Activated T-helper 2 cell treated with anti-CD3 and anti-CD28 coated beads, Interferon-gamma antibody, Interleukin-2, Interleukin-4, amounts not matched to agents 10 μg/mL and 5 μg/mL and 100 μg/mL, durations not matched to agents 14 hours and 24 hours and 36 hours (primary cell): Measurements from ENCODE around the gene PTPRN. TPM values are rescaled to one million over a fixed set of nuclear protein-coding genes. Genes with fewer than 3 reads are reported as not detected.

Experiments used
- DNase-seq: peaks from one replicate; pipeline ENCODE4 v3.0.0; 2021; ENCODE audit warnings: low spot score
- H3K27ac Mint-ChIP-seq: one replicate; pipeline ENCODE4 v1.8.0; 2021; ENCODE audit warnings: mixed read lengths
- H3K27me3 Mint-ChIP-seq: one replicate; pipeline ENCODE4 v1.8.0; 2021; ENCODE audit warnings: low read depth, mixed read lengths
- H3K36me3 Mint-ChIP-seq: one replicate; pipeline ENCODE4 v1.8.0; 2021; ENCODE audit warnings: low read depth, mixed read lengths
- H3K4me1 Mint-ChIP-seq: one replicate; pipeline ENCODE4 v1.8.0; 2021; ENCODE audit warnings: low read depth, mixed read lengths
- H3K4me3 Mint-ChIP-seq: one replicate; pipeline ENCODE4 v1.8.0; 2021; ENCODE audit warnings: low read depth, mild to moderate bottlenecking, moderate library complexity, mixed read lengths
- H3K9me3 Mint-ChIP-seq: one replicate; pipeline ENCODE4 v1.8.0; 2021; ENCODE audit warnings: mixed read lengths
- intact Hi-C: fragments of 100-400 bp; cut with micrococcal nuclease; formaldehyde crosslinking; loops from one replicate; pipeline ENCODE4 v1.15.1; 2023
- total RNA-seq: library from RNA; stranded (reverse); gene quantifications from 2 replicates; pipeline ENCODE4 v1.2.3, GENCODE V29; 2022

The PTPRN gene
- total RNA-seq, 1 donor from 2014 or later, result 1.6 TPM

DNA sequence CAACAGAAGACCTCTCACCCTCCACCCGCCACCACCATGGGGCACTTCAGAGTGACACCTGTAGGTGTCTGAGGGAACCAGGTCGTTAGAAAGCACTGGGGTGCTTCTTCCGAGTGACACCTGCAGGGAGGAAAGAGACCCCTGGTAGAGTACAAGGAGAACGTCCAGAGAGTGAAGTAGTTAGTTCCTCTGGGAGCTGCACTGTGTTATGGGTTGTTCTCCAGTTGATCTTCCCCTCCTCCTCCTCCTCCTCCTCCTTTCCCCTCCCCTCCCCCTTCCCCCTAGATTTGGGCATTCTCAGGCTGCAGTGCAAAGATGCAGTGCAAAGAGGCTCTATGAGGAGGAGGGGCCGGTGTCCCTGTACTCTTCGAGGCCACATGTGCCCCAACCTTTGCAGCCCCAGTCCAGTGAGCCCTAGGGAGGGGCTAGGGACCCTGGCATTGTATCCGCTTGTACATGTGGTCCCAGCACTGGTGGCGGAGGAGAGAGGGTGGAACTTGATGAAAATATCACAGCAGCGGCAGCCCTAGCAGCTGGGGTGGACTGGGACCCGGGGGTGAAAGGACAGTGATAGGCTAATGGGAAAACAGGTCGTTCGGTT lies 29.2 kb downstream of the PTPRN start:
- H3K4me1 Mint-ChIP-seq, result peaks cover 39% of the 10 kb centered on the region
- intact Hi-C loops, result loop anchor here (1.0 to 2.0 kb wide), 10 partner anchors 14 to 883 kb away; partner anchors contain the start of genes ABCB6, ANKZF1, ATG9A and NHEJ1
- peak overlapping the region; percentile 91 for H3K27ac Mint-ChIP-seq

DNA sequence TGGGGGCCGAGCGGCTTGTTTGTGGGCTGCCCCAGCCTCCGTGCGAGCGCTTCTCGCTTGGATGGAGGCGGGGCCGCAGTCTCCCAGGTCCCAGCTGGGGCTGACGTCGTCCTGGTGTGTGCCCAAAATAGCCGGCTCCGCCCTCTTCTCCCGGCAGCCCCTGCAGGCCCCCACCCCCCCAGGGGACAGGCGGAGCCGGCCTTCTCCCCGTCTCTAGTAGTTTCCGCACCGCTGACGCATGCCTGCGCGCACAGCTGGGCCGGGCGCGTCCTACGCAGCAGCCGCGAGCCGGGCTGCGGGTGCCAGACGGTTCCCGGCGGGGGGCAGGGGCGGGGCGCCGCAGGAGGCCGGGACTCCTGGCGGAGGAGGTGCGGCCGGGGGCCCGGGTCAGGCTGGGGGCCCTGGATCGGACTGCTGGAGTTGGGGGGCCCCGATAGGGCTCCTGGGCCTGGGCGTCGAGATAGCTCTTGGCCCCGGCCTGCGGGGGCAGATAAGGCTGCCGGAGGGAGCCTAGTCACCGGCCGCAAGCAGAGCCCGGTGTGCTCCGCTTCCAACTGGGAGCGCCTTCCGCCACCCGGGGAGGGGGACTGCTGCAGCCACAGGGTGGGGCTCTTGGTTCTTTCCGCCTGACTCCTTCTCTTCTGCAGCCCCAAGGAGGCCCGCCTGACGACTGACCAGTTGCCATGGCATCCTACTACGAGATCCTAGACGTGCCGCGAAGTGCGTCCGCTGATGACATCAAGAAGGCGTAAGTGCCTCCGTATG lies 29.9 kb downstream of the PTPRN start, which contains the start of gene DNAJB2:
DNAJB2 (plus strand) TSS at position 216 of the 765 bp plus-strand sequence; CDS start at position 684, 468 bp downstream.
- peak; percentile 98 for DNase-seq
- Mint-ChIP-seq H3K9me3 (no peaks in the 10 kb centered on the region), H3K4me1 (peaks cover 39% of the 10 kb centered on the region), H3K27ac (peak within 1 kb of the TSS; percentile 91), H3K36me3 (peaks cover 31% of the 10 kb centered on the region), H3K4me3 (peak within 1 kb of the TSS; percentile 85), H3K27me3 (peaks cover 3% of the 10 kb centered on the region)
- intact Hi-C loops, result loop anchor here (1.0 to 2.0 kb wide), 10 partner anchors 15 to 882 kb away; partner anchors contain the start of genes ABCB6, ANKZF1, ATG9A and NHEJ1

More for the DNA sequence above, 29.2 kb downstream of the PTPRN start:
- Mint-ChIP-seq H3K4me3 (peak overlapping the region; percentile 85), H3K27me3 (no peaks in the 10 kb centered on the region), H3K36me3 (peaks cover 31% of the 10 kb centered on the region), H3K9me3 (no peaks in the 10 kb centered on the region)
- DNase-seq, result no peak

DNA sequence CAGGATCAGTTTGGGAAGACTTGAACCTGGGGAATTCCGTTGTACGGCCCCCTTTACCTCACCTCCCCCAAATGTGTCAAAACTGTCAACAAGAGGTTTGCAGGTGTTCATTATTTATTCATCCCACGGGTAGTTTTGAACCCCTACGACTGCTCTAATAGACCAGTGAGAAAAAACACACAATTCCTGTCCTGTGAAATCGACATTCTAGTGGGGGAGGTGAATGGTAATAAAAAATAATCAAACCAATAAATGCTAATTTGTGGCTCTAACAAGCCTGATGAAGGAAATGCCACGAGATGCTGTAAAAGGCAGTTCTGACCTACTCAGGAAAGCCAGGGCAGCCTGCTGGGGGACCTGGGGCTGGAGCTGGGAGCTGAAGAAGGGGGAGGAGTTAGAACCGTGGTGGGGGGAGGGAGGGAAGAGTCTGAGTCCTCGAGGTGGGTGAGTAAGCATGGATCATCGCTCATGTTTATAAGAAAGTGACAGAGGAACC lies 30.5 kb downstream of the PTPRN start:
- peak overlapping the region; percentile 91 for H3K27ac Mint-ChIP-seq
- peak overlapping the region; percentile 85 for H3K4me3 Mint-ChIP-seq
- peaks cover 39% of the 10 kb centered on the region for H3K4me1 Mint-ChIP-seq
- no peaks in the 10 kb centered on the region for H3K9me3 Mint-ChIP-seq
- H3K36me3 Mint-ChIP-seq, result peaks cover 30% of the 10 kb centered on the region
- peaks cover 3% of the 10 kb centered on the region for H3K27me3 Mint-ChIP-seq
- DNase-seq, result no peak
- intact Hi-C loops, result loop anchor here (1.0 to 2.0 kb wide), 10 partner anchors 16 to 881 kb away; partner anchors contain the start of genes ABCB6, ANKZF1, ATG9A and NHEJ1

DNA sequence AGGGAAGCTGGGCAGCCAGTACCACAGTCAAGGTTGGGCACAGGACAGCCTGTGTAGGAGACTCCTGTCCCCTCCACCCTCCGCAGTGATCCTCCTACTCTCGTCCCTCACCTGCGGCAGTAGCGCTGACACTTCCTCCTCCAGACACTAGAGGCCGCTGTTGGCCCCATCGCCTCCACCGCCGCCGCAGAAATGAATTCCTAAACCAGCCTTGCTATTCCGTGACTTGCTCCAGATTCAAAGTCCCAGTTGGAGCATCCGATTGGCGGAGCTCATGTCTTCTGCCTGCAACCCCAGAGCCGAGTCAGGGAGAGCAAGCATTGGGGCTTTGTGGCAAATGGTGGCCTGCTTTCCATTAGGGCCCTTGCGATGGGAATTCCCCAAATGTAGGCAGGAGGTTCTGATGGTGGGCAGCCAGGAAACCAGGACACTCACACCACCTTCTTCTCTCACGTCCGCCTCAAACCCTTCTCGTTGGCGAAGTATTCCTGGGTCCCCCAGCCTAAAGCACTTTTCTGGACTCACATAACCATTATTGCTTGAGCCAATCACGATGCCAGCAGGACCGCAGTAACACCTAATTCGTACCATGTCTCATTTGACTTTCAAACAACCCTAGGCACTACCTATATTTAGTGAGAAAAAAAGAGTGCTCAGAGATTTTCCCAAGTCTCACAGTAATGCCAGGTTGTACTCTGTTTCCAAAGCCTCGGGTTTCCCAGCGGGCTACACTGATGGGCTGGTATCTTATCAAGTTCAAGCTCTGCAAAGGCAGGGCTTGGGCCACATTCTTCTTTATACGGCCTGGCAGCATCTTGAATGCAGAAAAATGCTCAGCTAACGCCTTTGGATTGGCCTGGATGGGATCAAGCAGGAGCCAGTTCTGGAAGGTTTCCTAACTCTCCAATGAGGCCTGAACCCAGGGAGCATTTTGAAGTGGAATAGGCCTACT lies 31.2 kb downstream of the PTPRN start:
- DNase-seq, result peak; percentile 64
- peak overlapping the region; percentile 68 for H3K4me3 Mint-ChIP-seq
- H3K27ac Mint-ChIP-seq, result peak overlapping the region; percentile 91
- H3K27me3 Mint-ChIP-seq, result peaks cover 3% of the 10 kb centered on the region
- peaks cover 23% of the 10 kb centered on the region for H3K36me3 Mint-ChIP-seq
- no peaks in the 10 kb centered on the region for H3K9me3 Mint-ChIP-seq
- peaks cover 38% of the 10 kb centered on the region for H3K4me1 Mint-ChIP-seq
- intact Hi-C loops, result loop anchor here (2.0 kb wide), 2 partner anchors 59 to 75 kb away; partner anchors contain the start of gene ABCB6

DNA sequence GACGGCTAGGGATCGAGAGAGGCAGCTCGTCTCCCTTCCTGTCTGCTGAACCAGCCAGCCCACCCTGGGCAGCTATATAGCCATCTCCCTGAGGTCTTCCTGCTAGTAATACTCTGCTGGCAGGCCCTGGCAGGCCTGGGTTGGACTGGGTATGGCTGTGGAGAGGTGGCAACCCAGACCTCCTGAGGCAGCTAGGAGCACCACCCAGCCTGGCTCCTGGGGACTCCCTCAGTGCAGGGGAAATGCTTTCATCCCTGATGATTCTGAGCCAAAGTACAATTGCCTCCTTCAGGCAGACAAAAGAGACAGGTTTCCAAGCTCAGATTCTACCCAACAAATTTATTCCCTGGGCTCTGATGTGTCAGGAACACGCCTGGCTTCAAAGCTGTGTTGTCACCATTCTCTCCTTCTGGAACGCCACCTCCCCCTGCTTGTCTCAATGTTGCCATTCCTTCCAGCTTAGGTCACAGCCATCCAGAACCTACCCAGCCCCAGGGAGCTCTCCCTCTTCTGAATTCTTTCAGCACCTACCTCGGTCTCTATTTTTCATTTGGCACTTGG lies 34.8 kb downstream of the PTPRN start:
- no peak overlapping the region for H3K4me3 Mint-ChIP-seq
- intact Hi-C loops, result no loop called here

DNA sequence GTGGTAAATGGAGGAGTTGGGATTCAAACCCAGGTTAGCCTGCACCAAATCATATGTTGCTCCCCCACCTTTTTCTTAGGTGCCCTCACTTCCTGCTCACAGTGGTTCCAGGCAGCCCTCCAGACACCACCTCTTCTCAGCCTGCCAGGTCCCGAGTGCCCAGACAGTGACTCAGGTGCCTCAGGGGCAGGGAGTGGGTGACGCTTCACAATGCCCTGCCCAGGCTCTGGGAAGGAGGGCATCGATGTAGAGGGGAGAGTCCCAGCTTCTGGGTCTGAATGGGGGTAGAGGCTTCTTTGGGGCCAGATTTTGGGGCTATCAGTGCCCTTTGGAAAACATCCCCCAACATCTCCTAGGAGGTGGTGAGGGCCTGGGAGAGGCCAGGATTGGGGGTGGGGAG lies 35.3 kb downstream of the PTPRN start:
- DNase-seq, result no peak
- H3K27ac Mint-ChIP-seq, result no peak overlapping the region
- intact Hi-C loops, result no loop called here
- no peaks in the 10 kb centered on the region for H3K9me3 Mint-ChIP-seq
- H3K27me3 Mint-ChIP-seq, result peaks cover 5% of the 10 kb centered on the region
- H3K4me3 Mint-ChIP-seq, result no peak overlapping the region
- H3K36me3 Mint-ChIP-seq, result no peaks in the 10 kb centered on the region
- H3K4me1 Mint-ChIP-seq, result peaks cover 22% of the 10 kb centered on the region

More for the DNA sequence above, 34.8 kb downstream of the PTPRN start:
- Mint-ChIP-seq H3K9me3 (no peaks in the 10 kb centered on the region), H3K27me3 (peaks cover 5% of the 10 kb centered on the region), H3K4me1 (peaks cover 22% of the 10 kb centered on the region), H3K36me3 (no peaks in the 10 kb centered on the region), H3K27ac (no peak overlapping the region)
- no peak for DNase-seq

DNA sequence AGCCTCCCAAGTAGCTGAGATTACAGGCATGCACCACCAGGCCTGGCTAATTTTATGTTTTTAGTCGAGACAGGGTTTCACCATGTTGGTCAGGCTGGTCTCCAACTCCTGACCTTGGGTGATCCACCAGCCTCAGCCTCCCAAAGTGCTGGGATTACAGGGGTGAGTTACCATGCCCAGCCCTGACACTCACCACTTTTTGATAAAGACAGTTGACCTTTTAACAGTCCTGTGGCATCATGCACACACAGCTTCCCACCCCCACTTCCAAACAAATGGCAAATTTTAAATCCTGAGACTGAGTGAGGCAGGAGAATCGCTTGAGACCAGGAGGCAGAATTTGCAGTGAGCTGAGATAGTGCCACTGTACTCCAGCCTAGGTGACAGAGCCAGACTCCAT lies 36.2 kb downstream of the PTPRN start:
- intact Hi-C loops, result no loop called here
- no peak for DNase-seq
- Mint-ChIP-seq H3K27me3 (peaks cover 5% of the 10 kb centered on the region), H3K27ac (no peak overlapping the region), H3K4me1 (peaks cover 12% of the 10 kb centered on the region), H3K4me3 (no peak overlapping the region), H3K36me3 (no peaks in the 10 kb centered on the region), H3K9me3 (no peaks in the 10 kb centered on the region)

DNA sequence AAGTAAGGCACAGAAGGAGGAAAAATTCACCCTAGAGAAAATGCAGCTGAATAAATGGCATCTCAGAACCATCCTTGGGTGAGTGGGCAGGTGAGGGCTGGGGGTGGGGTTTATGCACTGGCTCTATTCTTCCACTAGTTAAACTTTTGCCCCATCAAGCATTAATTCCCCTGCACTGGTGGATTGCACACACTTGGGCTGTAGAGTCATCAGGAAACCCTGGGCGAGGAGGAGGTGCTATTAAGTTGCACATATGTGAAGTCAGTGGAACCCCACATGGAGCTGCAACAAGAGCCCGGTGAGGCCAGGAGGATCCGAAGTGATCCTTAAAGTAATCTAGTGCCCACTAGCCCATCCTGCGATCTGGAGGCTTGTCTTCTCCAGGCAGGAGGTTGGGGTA lies 36.8 kb downstream of the PTPRN start:
- Mint-ChIP-seq H3K27me3 (peaks cover 5% of the 10 kb centered on the region), H3K9me3 (no peaks in the 10 kb centered on the region), H3K4me1 (peaks cover 6% of the 10 kb centered on the region), H3K27ac (no peak overlapping the region), H3K4me3 (no peak overlapping the region), H3K36me3 (no peaks in the 10 kb centered on the region)
- DNase-seq, result no peak
- intact Hi-C loops, result no loop called here

DNA sequence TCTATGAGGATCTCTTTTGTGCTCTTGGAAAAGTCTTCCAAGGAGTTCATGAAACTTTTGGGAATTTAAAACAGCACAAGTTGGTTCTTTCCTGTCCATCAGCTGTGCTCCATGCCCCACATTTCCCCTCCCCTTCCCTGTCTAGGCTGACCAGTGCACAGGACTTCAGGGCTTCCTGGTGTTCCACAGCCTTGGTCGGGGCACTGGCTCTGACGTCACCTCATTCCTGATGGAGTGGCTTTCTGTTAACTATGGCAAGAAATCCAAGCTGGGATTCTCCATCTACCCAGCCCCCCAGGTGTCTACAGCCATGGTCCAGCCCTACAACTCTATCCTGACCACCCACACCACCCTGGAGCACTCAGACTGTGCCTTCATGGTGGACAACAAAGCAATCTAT lies 38.2 kb downstream of the PTPRN start:
- Mint-ChIP-seq H3K4me1 (peaks cover 2% of the 10 kb centered on the region), H3K9me3 (no peaks in the 10 kb centered on the region), H3K4me3 (no peak overlapping the region), H3K27me3 (peaks cover 5% of the 10 kb centered on the region), H3K27ac (no peak overlapping the region), H3K36me3 (no peaks in the 10 kb centered on the region)
- no peak for DNase-seq
- intact Hi-C loops, result no loop called here

DNA sequence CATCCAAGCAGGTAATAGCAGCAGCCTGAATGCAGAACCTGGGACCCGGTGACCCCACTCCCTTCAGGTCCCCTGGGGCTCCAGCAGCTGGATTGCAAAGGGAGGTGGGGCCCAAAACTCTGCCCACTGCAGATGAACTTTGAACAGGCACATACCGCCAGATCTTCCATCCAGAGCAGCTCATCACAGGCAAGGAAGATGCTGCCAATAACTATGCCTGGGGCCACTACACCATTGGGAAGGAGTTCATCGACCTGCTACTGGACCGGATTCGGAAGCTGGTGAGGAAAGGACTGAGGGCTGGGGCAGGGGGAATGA lies 39.2 kb downstream of the PTPRN start:
- intact Hi-C loops, result no loop called here
- peaks cover 2% of the 10 kb centered on the region for H3K4me1 Mint-ChIP-seq
- H3K4me3 Mint-ChIP-seq, result no peak overlapping the region
- DNase-seq, result no peak
- H3K27me3 Mint-ChIP-seq, result peaks cover 5% of the 10 kb centered on the region
- H3K27ac Mint-ChIP-seq, result no peak overlapping the region
- no peaks in the 10 kb centered on the region for H3K36me3 Mint-ChIP-seq
- no peaks in the 10 kb centered on the region for H3K9me3 Mint-ChIP-seq

DNA sequence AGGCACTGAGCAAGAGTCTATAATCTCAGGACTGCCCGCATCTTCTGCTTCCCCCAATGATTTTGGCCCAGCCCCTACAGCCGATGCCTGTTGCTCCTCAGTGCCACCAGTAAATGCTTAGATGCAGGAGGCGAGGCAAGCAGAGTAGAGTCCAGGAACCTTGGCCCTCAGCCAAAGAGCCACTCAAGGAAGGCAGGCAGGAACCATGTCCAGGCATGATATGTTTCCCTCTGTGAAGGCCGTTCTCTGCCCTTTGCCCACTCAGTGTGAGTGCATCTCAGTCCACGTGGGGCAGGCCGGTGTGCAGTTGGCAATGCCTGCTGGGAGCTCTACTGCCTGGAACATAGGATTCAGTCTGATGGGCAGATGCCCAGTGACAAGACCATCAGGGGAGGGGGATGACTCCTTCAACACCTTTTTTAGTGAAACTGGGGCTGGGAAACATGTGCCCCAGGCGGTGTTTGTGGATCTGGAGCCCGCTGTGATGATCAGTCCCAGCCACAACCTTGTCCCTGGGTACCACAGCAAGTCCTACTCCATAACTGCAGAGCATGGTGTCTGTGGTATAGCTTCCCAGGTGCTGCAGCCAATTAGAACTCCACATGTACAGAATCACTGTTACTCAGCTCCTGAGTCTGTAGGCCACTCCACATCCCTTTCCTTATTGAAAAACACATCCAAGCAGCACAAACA lies 39.7 kb downstream of the PTPRN start:
- H3K27me3 Mint-ChIP-seq, result peaks cover 2% of the 10 kb centered on the region
- no peak overlapping the region for H3K27ac Mint-ChIP-seq
- no peaks in the 10 kb centered on the region for H3K9me3 Mint-ChIP-seq
- DNase-seq, result no peak
- no peak overlapping the region for H3K4me3 Mint-ChIP-seq
- peaks cover 2% of the 10 kb centered on the region for H3K4me1 Mint-ChIP-seq
- H3K36me3 Mint-ChIP-seq, result no peaks in the 10 kb centered on the region
- intact Hi-C loops, result no loop called here
